Uterus (tissue), 4 donors: ENCODE results near the gene DCC. TPM values are rescaled to one million over a fixed set of nuclear protein-coding genes. Genes with fewer than 3 reads are reported as not detected.

Experiments used
- DNase-seq, 2 donors: peaks; one replicate each; pipeline ENCODE4 v3.0.0-alpha.2; 2019 to 2020
- H3K27ac ChIP-seq, 2 donors: fragments of 200-600 bp; sonication (generic); 1 replicate in 1 of 2; 2 replicates in 1 of 2; pipeline ENCODE4 v1.5.1; 2016 to 2018
- H3K27me3 ChIP-seq, 2 donors: fragments of 200-600 bp; sonication (generic); one replicate each; pipeline ENCODE4 v1.5.1; 2018 to 2019; ENCODE audit warnings: control low read depth in 1 of 2
- H3K36me3 ChIP-seq, 2 donors: fragments of 200-600 bp; sonication (generic); one replicate each; pipeline ENCODE4 v1.5.1; 2019; ENCODE audit warnings: control low read depth in 1 of 2
- H3K4me1 ChIP-seq, 2 donors: fragments of 200-600 bp; sonication (generic); one replicate each; pipeline ENCODE4 v1.5.1; 2018 to 2019; ENCODE audit warnings: control low read depth in 1 of 2
- H3K4me3 ChIP-seq, 2 donors: fragments of 200-600 bp; sonication (generic); 1 replicate in 1 of 2; 2 replicates in 1 of 2; pipeline ENCODE4 v1.5.1; 2018 to 2019; ENCODE audit warnings: mild to moderate bottlenecking in 1 of 2
- H3K9me3 ChIP-seq, 2 donors: fragments of 200-600 bp; sonication (generic); one replicate each; pipeline ENCODE4 v1.5.1; 2019; ENCODE audit warnings: control low read depth in 1 of 2
- POLR2A ChIP-seq, 2 donors: fragments of 450-650 bp; IDR thresholded peaks; one replicate each; pipeline ENCODE4 v1.6.1; 2016; ENCODE audit warnings: antibody characterized with exemption in 2 of 2, mild to moderate bottlenecking in 1 of 2, moderate library complexity in 1 of 2
- intact Hi-C: fragments of 100-400 bp; cut with DNase I; formaldehyde crosslinking; loops from one replicate; pipeline ENCODE4 v1.15.1; 2023; ENCODE audit warnings: low total_unique reads
- total RNA-seq, 4 donors: library from RNA; depleted of rRNA in 3 of 4; stranded (reverse); fragments of >200 nt in 3 of 4; gene quantifications; one replicate each; pipeline versions ENCODE4 v1.1.0 to v1.2.4, GENCODE V29; 2014 to 2023
- TF ChIP-seq, protein P1 (sequence below), 4 experiments: fragments of 200-600 bp in 2 of 4; fragments of 450-650 bp in 2 of 4; sonication (generic) in 2 of 4; IDR thresholded peaks; one replicate each; pipeline ENCODE4 v1.5.1; 2016 to 2019; ENCODE audit warnings: antibody characterized with exemption in 4 of 4, mild to moderate bottlenecking in 2 of 4, moderate library complexity in 1 of 4
- donor health status: DM: yes; HTN: yes; CAD: no.

Gene DCC
- total RNA-seq, 4 donors from 2014 or later = 0.40 to 3.2 TPM; not detected in 2

GRCh38 chr18:52612406-52612805 is 272.4 kb downstream of the DCC start:
- H3K27ac ChIP-seq = no peak overlapping the region
- intact Hi-C loops = no loop called here
- TF ChIP-seq, protein P1, sequence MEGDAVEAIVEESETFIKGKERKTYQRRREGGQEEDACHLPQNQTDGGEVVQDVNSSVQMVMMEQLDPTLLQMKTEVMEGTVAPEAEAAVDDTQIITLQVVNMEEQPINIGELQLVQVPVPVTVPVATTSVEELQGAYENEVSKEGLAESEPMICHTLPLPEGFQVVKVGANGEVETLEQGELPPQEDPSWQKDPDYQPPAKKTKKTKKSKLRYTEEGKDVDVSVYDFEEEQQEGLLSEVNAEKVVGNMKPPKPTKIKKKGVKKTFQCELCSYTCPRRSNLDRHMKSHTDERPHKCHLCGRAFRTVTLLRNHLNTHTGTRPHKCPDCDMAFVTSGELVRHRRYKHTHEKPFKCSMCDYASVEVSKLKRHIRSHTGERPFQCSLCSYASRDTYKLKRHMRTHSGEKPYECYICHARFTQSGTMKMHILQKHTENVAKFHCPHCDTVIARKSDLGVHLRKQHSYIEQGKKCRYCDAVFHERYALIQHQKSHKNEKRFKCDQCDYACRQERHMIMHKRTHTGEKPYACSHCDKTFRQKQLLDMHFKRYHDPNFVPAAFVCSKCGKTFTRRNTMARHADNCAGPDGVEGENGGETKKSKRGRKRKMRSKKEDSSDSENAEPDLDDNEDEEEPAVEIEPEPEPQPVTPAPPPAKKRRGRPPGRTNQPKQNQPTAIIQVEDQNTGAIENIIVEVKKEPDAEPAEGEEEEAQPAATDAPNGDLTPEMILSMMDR (IDR thresholded peaks at IDR 0.05) = no peak
- no peak for TF ChIP-seq POLR2A (IDR thresholded peaks at IDR 0.05)

GRCh38 chr18:52615321-52615720 is 275.3 kb downstream of the DCC start:
- Histone ChIP-seq H3K4me3 (no peak overlapping the region), H3K4me1 (no peaks in the 10 kb centered on the region), H3K27ac (no peak overlapping the region), H3K36me3 (no peaks in the 10 kb centered on the region), H3K27me3 (no peaks in the 10 kb centered on the region), H3K9me3 (no peaks in the 10 kb centered on the region)
- TF ChIP-seq POLR2A (IDR thresholded peaks at IDR 0.05) = no peak
- TF ChIP-seq, protein P1 (IDR thresholded peaks at IDR 0.05) = no peak
- intact Hi-C loops = no loop called here
- DNase-seq = no peak

More at GRCh38 chr18:52612406-52612805, 272.4 kb downstream of the DCC start:
- Histone ChIP-seq H3K27me3 (no peaks in the 10 kb centered on the region), H3K4me1 (no peaks in the 10 kb centered on the region), H3K9me3 (no peaks in the 10 kb centered on the region), H3K4me3 (no peak overlapping the region), H3K36me3 (no peaks in the 10 kb centered on the region)
- DNase-seq = no peak

GRCh38 chr18:52615943-52616342 is 275.9 kb downstream of the DCC start:
- DNase-seq = no peak
- Histone ChIP-seq H3K9me3 (no peaks in the 10 kb centered on the region), H3K4me3 (no peak overlapping the region), H3K36me3 (no peaks in the 10 kb centered on the region), H3K4me1 (no peaks in the 10 kb centered on the region), H3K27me3 (no peaks in the 10 kb centered on the region), H3K27ac (no peak overlapping the region)
- TF ChIP-seq, protein P1 (IDR thresholded peaks at IDR 0.05) = no peak
- no peak for TF ChIP-seq POLR2A (IDR thresholded peaks at IDR 0.05)
- intact Hi-C loops = no loop called here

GRCh38 chr18:52617931-52618330 is 277.9 kb downstream of the DCC start:
- Histone ChIP-seq H3K36me3 (no peaks in the 10 kb centered on the region), H3K27me3 (no peaks in the 10 kb centered on the region), H3K4me1 (no peaks in the 10 kb centered on the region), H3K4me3 (no peak overlapping the region), H3K9me3 (no peaks in the 10 kb centered on the region), H3K27ac (no peak overlapping the region)
- intact Hi-C loops = no loop called here
- TF ChIP-seq, protein P1 (IDR thresholded peaks at IDR 0.05) = no peak
- TF ChIP-seq POLR2A (IDR thresholded peaks at IDR 0.05) = no peak
- no peak for DNase-seq

DNA sequence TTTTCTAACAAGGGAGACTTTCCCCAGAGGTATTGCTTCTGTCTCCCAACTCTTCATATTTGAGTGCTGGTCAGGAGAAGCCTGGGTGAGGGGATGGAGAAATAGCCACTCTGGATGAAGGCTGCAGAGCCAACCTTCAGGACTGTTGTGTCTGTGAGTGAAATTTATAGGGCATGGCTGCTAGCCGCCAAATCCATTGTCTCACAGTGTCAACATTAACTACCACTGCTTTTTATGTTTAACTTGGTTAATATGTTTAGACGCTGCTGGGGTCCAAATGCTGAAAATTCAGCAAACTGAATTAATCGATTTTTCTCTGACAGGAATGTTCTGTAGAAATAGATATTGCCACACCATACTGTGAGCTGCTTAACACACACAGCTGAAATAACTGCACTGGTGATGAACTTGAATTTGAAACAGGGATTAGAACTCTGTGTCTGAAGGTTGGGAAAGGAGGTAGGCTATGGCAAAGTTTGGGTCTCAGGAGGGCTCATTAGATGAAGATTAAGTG is 281.0 kb downstream of the DCC start:
- H3K4me3 ChIP-seq = no peak overlapping the region
- no peaks in the 10 kb centered on the region for H3K4me1 ChIP-seq
- H3K27me3 ChIP-seq = no peaks in the 10 kb centered on the region
- intact Hi-C loops = no loop called here
- no peaks in the 10 kb centered on the region for H3K9me3 ChIP-seq
- no peak overlapping the region for H3K27ac ChIP-seq
- no peak for DNase-seq
- TF ChIP-seq POLR2A (IDR thresholded peaks at IDR 0.05) = no peak
- TF ChIP-seq, protein P1 (IDR thresholded peaks at IDR 0.05) = no peak
- no peaks in the 10 kb centered on the region for H3K36me3 ChIP-seq
